Pancreas (tissue), 10 donors: ENCODE data around the gene ZNF280B. TPM values are rescaled to one million over a fixed set of nuclear protein-coding genes. Genes with fewer than 3 reads are reported as not detected.
"Not testable (repeated sequence)": the region's sequence is repeated elsewhere in the genome, so short reads cannot be mapped to it uniquely, and the experiment has no call there.

Experiments used
- ATAC-seq, 4 donors: fragments of 200-7000 bp; cut with Tn5 transposase; one replicate each; pipeline versions ENCODE4 v1.8.0 to v1.9.1; 2020; ENCODE audit warnings: mild to moderate bottlenecking in 4 of 4, moderate library complexity in 4 of 4
- DNase-seq, 6 donors: peaks; one replicate each; pipeline ENCODE4 v3.0.0-alpha.2; 2020
- FAIRE-seq: peaks from 2 replicates; lab custom pipeline; 2012; peaks lifted over from hg19 to GRCh38; lab: Jason Lieb, UNC
- H3K27ac ChIP-seq, 4 donors: fragments of 200-600 bp; sonication (generic); 1 replicate in 3 of 4; 2 replicates in 1 of 4; pipeline versions ENCODE4 v1.5.0 to v1.8.0; 2020
- H3K27me3 ChIP-seq, 4 donors: fragments of 200-600 bp; one replicate each; pipeline ENCODE4 v1.8.0; 2021
- H3K36me3 ChIP-seq, 3 donors: fragments of 200-600 bp; sonication (generic) in 1 of 3; one replicate each; pipeline versions ENCODE4 v1.5.0 to v1.8.0; 2020 to 2021
- H3K4me1 ChIP-seq, 3 donors: fragments of 200-600 bp; one replicate each; pipeline ENCODE4 v1.8.0; 2021
- H3K4me3 ChIP-seq, 4 donors: fragments of 200-600 bp; sonication (generic) in 2 of 4; one replicate each; pipeline versions ENCODE4 v1.5.0 to v1.8.0; 2020 to 2021
- H3K9me3 ChIP-seq, 4 donors: fragments of 200-600 bp; one replicate each; pipeline ENCODE4 v1.8.0; 2021
- WGBS, 2 donors: extraction: QIAGEN DNeasy Blood & Tissue Kit; methylation state at CpG; one replicate each; pipeline ENCODE4 v1.1.7; 2013; 5-methylcytosine and 5-hydroxymethylcytosine counted together
- intact Hi-C, 3 donors: fragments of 100-400 bp; cut with DNase I; formaldehyde crosslinking; loops; one replicate each; pipeline versions ENCODE4 v1.11.1 to v1.14.2; 2022
- polyA plus RNA-seq, 2 donors: library from polyadenylated mRNA; stranded (reverse); fragments of 200-250 nt; gene quantifications; one replicate each; pipeline ENCODE4 v1.2.3, GENCODE V29; 2013
- total RNA-seq, 6 donors: library from RNA; stranded (reverse); fragmentation: NEBNext Ultra II Directional in 4 of 6; extraction: Animal tissue kit (Norgen Biotek cat#: 25700) in 4 of 6; gene quantifications; one replicate each; pipeline versions ENCODE4 v1.2.1 to v1.2.4, GENCODE V29; 2021 to 2023
- TF ChIP-seq, protein P1 (sequence below), 4 donors: fragments of 200-600 bp; sonication (generic) in 3 of 4; IDR thresholded peaks; one replicate each; pipeline versions ENCODE4 v1.5.0 to v1.8.0; 2021; ENCODE audit warnings: antibody characterized with exemption in 4 of 4
- donor health status: healthy with polysubstance abuse.
- donor health status: DM: no; HTN: no; CAD: no; lungs with moderate emphysema.
- donor health status: DM: no; HTN: no; CAD: no.
- donor health status: control.
- donor health status: control.
- donor health status: Bipolar disorder and iron deficiency.
- donor health status: DM: yes; HTN: yes; CAD: no.
- donor health status: DM: no; HTN: no; CAD: no.
- donor health status: DM: no; HTN: no; CAD: no.
- donor health status: DM: yes; HTN: yes; CAD: no.

The ZNF280B gene
- total and polyA plus RNA-seq, 8 donors: 0.38 to 1.3 (median 0.89) TPM

GRCh38 chr22:22535662-22536061 is 27.1 kb upstream of the ZNF280B start:
- Histone ChIP-seq H3K4me3 (no peak overlapping the region), H3K9me3 (no peaks in the 10 kb centered on the region), H3K27me3 (no peaks in the 10 kb centered on the region), H3K36me3 (no peaks in the 10 kb centered on the region), H3K4me1 (no peaks in the 10 kb centered on the region), H3K27ac (no peak overlapping the region)
- intact Hi-C loops: no loop called here
- no peak for FAIRE-seq
- no peak for DNase-seq
- TF ChIP-seq, protein P1, sequence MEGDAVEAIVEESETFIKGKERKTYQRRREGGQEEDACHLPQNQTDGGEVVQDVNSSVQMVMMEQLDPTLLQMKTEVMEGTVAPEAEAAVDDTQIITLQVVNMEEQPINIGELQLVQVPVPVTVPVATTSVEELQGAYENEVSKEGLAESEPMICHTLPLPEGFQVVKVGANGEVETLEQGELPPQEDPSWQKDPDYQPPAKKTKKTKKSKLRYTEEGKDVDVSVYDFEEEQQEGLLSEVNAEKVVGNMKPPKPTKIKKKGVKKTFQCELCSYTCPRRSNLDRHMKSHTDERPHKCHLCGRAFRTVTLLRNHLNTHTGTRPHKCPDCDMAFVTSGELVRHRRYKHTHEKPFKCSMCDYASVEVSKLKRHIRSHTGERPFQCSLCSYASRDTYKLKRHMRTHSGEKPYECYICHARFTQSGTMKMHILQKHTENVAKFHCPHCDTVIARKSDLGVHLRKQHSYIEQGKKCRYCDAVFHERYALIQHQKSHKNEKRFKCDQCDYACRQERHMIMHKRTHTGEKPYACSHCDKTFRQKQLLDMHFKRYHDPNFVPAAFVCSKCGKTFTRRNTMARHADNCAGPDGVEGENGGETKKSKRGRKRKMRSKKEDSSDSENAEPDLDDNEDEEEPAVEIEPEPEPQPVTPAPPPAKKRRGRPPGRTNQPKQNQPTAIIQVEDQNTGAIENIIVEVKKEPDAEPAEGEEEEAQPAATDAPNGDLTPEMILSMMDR (IDR thresholded peaks at IDR 0.05): no peak
- WGBS, 2 donors: 59 to 81% methylated on average over 3 of the region's 3 CpGs
- ATAC-seq: no peak

- ATAC-seq: no peak
- no peak overlapping the region for H3K27ac ChIP-seq
These were observed 26.3 kb upstream of the ZNF280B start for GRCh38 chr22:22534604-22535415.

DNA sequence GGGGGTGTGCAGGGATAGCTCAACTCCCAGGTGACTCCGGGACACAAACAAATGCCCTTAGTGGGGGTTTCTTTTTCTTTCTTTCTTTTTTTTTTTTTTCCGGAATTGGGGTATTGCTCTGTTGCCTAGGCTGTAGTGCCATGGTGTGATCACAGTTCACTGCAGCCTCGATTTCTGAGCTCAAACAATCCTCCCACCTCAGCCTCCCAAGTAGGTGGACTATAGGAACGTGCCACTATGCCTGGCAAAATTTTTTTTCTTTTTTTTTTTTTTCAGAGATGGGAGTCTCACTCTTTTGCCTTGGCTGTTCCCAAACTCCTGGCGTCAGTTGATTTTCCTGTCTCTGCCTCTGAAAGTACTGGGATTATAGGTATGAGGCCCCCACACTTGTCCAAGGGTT is 25.3 kb upstream of the ZNF280B start:
- no peak overlapping the region for H3K4me3 ChIP-seq
- H3K27ac ChIP-seq: no peak overlapping the region
- TF ChIP-seq, protein P1 (IDR thresholded peaks at IDR 0.05): no peak
- intact Hi-C loops: no loop called here
- no peaks in the 10 kb centered on the region for H3K36me3 ChIP-seq
- FAIRE-seq (no peak), ATAC-seq (no peak), DNase-seq (no peak)
- no peaks in the 10 kb centered on the region for H3K4me1 ChIP-seq
- WGBS, 2 donors: 60 to 69% methylated on average over 5 of the region's 5 CpGs
- H3K27me3 ChIP-seq: no peaks in the 10 kb centered on the region
- no peaks in the 10 kb centered on the region for H3K9me3 ChIP-seq

More at GRCh38 chr22:22534604-22535415, 26.3 kb upstream of the ZNF280B start:
- 72 to 78% methylated on average over 9 of the region's 9 CpGs for WGBS, 2 donors
- Histone ChIP-seq H3K27me3 (no peaks in the 10 kb centered on the region), H3K4me3 (no peak overlapping the region), H3K9me3 (no peaks in the 10 kb centered on the region), H3K36me3 (no peaks in the 10 kb centered on the region), H3K4me1 (no peaks in the 10 kb centered on the region)
- TF ChIP-seq, protein P1 (IDR thresholded peaks at IDR 0.05): no peak
- DNase-seq (no peak), FAIRE-seq (no peak)
- intact Hi-C loops: no loop called here

GRCh38 chr22:22533417-22533816 is 24.9 kb upstream of the ZNF280B start:
- TF ChIP-seq, protein P1 (IDR thresholded peaks at IDR 0.05): no peak
- DNase-seq: no peak
- H3K27ac ChIP-seq: no peak overlapping the region
- ATAC-seq: no peak
- no peaks in the 10 kb centered on the region for H3K36me3 ChIP-seq
- H3K4me3 ChIP-seq: no peak overlapping the region
- intact Hi-C loops: no loop called here
- FAIRE-seq: no peak
- H3K4me1 ChIP-seq: no peaks in the 10 kb centered on the region
- H3K9me3 ChIP-seq: no peaks in the 10 kb centered on the region
- 76 to 80% methylated on average over 1 of the region's 1 CpG for WGBS, 2 donors
- H3K27me3 ChIP-seq: no peaks in the 10 kb centered on the region

GRCh38 chr22:22532547-22533071 is 24.1 kb upstream of the ZNF280B start:
- H3K9me3 ChIP-seq, H3K27ac ChIP-seq, H3K36me3 ChIP-seq, H3K27me3 ChIP-seq, FAIRE-seq, DNase-seq, ATAC-seq, H3K4me3 ChIP-seq, H3K4me1 ChIP-seq, intact Hi-C loops: not testable (repeated sequence)
- WGBS, 2 donors: 83 to 87% methylated on average over 10 to 12 of the region's 12 CpGs
